GM19240 (cell line): ENCODE data around the gene ADGRA3.

Experiments
- DNase-seq: peaks from one replicate; pipeline ENCODE4 v3.0.0; 2011; ENCODE audit warnings: low spot score; ENCODE audit not compliant: insufficient read length

The ADGRA3 gene, protein sequence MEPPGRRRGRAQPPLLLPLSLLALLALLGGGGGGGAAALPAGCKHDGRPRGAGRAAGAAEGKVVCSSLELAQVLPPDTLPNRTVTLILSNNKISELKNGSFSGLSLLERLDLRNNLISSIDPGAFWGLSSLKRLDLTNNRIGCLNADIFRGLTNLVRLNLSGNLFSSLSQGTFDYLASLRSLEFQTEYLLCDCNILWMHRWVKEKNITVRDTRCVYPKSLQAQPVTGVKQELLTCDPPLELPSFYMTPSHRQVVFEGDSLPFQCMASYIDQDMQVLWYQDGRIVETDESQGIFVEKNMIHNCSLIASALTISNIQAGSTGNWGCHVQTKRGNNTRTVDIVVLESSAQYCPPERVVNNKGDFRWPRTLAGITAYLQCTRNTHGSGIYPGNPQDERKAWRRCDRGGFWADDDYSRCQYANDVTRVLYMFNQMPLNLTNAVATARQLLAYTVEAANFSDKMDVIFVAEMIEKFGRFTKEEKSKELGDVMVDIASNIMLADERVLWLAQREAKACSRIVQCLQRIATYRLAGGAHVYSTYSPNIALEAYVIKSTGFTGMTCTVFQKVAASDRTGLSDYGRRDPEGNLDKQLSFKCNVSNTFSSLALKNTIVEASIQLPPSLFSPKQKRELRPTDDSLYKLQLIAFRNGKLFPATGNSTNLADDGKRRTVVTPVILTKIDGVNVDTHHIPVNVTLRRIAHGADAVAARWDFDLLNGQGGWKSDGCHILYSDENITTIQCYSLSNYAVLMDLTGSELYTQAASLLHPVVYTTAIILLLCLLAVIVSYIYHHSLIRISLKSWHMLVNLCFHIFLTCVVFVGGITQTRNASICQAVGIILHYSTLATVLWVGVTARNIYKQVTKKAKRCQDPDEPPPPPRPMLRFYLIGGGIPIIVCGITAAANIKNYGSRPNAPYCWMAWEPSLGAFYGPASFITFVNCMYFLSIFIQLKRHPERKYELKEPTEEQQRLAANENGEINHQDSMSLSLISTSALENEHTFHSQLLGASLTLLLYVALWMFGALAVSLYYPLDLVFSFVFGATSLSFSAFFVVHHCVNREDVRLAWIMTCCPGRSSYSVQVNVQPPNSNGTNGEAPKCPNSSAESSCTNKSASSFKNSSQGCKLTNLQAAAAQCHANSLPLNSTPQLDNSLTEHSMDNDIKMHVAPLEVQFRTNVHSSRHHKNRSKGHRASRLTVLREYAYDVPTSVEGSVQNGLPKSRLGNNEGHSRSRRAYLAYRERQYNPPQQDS (N-terminal part only)

DNA sequence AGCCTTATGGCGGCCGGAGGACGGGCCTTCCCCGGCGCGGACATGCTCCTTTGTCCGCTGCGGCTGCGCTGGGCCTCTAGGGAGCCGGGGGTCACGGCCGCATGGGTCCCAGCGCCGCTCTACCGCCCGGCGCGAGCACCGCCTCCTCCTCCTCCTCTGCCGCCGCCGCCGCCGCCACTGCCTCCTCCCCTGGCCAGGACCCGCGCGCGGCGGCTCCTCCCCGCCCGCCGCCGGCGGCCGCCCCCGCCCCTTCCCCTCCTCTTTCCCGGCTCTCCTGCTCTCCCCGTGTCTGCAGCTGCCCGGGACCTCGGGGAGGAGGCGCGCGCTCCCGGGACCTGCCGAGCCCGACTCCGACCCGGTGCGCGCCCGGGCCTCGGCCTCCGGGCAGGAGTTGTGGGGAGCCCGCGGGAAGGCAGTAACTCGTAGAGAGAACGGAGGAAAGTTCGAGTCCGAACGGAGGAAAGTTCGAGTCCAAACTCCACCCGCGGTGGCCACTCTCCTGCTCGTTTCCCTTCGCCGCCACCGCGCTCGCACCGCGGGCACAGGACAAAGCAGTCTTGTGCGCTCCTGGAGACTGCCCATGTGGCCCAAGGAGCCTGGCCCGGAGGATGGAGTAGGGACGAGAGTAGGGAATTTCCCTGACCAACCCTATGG, at the start of gene ADGRA3:
TSS of gene ADGRA3 (minus strand) at position 179 of the 654 bp plus-strand sequence. CDS start 282 bp downstream, outside the sequence.
- DNase-seq, result no peak

DNA sequence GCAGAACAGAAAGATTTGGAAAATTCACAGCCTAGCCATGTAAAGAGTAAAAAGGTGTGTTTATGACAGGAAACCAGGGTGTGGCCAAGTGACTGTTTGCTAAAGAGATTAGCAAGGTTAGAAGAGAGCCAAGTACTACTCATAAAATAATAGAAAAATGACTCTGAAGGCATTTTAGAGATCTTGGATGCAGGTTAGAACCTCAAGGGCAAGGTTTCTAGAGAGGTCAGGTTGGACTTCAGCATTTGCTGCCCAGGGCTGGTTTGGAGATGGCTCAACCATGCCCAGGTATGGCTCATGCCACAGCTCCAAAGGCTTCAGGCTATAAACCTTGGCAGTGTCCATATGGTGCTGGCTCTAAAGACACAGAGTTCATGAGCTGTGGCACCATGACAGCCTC, 40.6 kb upstream of the ADGRA3 start:
- no peak for DNase-seq

DNA sequence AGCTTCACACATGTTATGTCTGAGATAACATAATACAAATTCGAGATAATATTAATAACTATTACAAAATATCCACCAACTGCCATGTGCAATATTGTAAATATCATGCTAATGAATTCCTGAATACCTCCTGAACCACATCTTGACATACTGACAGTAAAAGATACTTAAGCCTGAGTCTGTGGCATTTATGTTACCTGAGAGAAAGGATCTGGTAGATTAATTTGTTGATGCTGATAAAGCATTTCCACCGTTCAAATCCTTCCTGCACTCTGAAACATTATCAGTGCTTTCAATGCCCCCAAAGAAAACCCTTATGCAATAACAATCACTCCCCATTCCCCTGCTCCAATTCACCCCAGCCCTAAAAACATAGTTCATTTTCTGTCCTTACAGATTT, 38.8 kb upstream of the ADGRA3 start:
- no peak for DNase-seq

DNA sequence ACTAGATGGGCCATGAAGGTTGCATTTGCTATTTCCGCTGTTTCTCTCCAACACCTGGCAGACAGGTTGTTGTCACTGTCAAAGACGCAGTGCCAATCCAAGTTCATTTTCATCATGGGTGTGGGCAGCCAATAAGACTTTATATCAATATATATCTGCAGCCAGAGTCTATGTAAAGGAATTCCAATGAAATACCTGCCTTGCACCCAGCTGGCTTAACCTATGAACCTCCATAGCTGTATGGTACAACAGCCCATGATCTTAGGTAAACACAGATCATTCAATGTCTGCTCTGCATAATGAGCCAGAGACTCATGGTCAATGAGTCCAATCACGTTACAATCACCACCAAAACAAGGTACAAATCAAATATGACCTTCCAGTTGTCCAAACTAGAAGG, 37.7 kb upstream of the ADGRA3 start:
- DNase-seq, result no peak

DNA sequence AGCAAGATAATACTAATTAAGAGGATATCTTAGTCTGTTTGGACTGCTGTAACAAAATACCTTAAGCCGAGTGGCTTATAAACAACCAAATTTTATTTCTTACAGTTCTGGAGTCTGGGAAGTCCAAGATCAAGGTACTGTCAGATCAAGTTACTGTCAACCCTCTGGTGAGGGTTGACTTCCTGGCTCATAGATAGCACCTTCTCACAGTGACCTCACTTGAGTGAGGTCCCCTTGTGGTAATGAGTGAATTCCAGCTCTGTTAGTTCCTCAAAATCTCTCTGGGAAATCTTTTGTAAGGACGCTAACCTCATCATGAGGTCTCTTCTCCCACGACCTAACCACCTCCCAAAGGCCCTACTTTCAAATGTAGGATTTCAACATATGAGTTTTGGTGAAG, 36.9 kb upstream of the ADGRA3 start:
- no peak for DNase-seq

DNA sequence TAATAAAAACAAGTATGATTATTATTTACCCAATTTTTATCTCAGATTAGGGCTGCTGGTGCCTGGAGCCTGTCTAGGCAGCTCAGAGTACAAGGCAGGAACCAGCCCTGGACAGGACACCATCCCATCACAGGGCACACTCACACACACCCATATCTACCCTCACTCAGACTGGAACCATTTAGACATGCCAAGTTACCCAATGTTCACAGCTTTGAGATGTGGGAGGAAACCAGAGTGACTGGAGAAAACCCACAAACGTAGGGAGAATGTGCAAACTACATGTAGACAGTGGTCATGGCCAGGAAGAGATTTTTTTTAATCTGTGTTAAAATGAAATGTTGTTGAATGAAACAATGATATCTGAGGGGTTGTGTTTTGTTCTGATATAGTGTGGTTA, 35.7 kb upstream of the ADGRA3 start:
- no peak for DNase-seq

DNA sequence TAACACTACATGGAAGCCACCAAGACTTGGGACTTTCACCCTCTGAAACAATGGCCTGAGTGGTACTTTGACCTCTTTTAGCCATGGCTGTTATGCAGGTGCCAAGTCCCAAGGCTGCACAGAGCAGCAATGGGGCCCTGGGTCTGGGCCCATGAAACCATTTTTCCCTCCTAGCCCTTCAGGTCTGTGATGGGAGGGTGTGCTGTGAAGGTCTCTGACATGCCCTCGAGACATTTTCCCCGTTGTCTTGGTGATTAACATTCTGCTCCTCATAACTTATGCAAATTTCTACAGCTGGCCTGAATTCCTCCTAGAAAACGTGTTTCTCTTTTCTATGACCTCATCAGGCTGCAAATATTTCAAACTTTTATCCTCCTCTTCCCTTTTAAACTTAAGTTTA, 30.4 kb upstream of the ADGRA3 start:
- no peak for DNase-seq

DNA sequence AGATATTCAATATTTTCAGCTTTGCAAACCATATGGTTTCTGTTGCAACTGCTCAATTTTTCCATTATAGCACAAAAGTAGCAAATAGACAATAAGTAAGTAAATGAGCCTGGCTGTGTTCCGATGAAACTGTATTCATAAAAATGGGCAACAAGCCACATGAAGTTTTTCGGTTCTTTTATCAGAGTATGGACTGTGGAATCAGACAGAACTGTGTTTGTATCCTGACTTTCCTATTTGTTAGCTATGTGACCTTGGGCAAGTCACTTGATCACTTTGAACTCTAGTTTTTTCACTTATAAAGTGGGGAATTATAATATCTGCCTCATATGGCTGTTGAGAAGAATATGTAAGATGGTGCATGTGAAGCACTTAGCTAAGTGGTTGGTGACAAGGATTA, 23.4 kb upstream of the ADGRA3 start:
- DNase-seq, result no peak

DNA sequence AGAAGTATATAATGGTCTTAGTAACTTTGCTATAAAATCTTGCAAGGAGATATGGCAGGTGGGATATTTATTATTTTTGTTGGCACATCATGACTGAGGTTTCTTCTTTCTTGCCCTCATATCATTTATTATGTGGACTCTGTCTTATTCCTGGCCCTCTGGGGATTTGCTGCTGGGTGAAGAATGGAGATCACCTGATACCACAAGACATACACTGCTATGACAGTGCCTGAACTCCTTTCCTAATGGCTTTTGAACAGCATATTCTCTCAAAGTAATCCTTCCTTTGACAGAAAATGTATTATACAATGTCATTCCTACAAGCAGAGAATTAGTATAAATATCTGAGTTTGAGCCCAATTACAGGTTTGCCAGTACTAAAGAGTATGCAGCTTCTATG, 22.0 kb upstream of the ADGRA3 start:
- no peak for DNase-seq

DNA sequence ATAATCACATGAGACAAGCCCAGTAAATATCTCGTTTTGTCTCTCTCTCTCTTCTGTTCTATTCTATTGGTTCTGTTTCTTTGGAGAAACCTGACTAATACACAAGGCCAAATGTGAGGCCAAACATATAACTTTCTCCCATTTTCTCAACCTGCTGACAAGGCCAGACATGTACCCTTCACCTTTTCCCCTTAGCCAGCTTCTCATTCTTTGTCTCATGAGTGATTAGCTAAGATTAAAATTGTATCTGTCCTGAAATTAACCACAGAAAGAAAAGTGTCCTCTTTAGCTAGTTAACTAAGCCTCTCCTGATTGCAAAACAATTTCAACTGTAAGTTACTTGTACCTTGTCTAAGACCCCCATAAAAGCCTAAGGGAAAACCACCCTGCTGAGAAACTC, 18.5 kb upstream of the ADGRA3 start:
- no peak for DNase-seq

DNA sequence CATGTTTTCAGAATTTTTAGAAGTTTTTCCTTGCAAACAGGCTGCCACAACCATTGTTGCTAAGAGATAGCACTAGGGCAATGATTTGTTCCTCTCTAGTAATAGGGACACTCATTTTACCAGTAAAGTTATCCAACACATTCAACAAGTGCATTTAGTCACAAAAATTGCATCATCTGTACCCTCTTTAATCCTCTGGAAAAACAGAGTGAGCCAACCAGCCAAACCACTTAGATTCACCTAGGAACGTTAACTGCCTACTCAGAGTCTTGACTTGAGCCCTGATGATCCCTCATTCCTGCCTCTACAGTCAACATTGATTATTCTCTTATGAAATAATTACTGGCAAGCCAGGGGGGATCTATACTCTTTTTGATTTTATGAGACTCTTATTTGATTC, 17.0 kb upstream of the ADGRA3 start:
- DNase-seq, result no peak

DNA sequence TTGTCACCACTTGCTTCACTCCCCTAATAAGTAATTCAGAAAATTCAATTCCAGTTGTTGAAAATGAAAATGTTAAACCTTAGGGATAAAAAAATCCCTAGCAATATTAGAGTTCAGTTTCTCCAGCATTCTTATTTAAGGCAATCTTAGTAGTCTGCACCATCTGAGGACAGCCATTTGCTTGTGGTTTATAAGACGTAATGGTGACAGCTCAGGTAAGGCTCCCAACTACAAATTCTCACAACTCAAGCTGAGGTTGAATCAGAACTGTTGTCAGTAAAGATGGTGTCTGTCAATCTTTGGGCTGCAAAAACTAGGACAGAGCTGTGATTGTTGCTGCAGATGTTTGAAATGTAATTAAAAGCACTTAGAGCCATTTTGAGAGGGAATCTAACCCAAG, 16.3 kb upstream of the ADGRA3 start:
- no peak for DNase-seq

DNA sequence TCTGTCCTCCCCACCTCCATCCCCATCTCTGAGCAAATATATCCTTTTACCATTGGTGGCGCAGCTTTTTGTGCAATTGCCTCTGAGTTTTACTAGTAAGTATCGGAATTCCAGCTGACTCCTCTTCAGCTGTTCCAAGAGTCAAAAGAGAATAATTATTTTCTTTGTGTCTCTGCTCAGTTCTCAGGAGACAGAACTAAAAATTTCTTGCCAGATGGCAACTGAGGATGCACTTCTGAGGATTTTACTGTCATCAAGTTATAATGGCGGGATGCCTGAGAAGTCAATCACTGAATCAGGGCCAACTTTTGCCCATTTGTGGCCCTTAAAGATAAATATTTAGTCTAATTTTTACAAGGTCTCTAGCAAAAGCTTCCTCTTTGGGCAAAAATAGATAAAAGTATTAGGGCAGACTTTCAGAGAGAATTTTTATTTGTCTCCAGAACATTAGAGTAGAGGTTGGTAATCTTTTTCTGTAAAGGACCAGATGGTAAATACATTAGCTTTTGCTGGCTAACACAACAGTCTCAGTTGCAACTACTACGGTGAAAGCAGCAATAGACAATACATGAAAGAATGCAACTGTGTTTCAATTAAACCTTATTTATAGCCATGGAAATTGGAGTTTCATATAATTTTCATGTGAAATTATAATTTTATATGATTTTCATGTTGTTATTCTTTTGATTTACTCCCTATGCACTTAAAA, 15.6 kb upstream of the ADGRA3 start:
- DNase-seq, result no peak

DNA sequence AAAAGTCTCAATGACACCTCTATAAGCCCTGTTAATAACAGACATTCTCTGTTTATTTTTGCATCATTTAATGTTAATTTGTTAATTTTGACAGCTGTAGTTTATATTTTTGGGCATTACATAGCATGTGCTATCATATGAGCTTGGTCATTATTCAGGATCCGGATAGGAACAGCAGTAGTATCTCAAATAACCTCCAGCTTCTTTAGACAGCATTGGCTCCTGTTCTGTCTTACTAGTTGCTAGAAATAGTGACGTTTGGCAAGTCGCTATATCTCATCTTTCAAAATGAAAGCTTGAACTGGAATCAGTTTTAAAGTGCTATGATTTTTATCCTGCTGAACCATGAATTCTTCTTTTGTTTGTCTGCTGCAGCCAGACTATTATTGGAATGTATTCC, 9.0 kb upstream of the ADGRA3 start:
- no peak for DNase-seq

DNA sequence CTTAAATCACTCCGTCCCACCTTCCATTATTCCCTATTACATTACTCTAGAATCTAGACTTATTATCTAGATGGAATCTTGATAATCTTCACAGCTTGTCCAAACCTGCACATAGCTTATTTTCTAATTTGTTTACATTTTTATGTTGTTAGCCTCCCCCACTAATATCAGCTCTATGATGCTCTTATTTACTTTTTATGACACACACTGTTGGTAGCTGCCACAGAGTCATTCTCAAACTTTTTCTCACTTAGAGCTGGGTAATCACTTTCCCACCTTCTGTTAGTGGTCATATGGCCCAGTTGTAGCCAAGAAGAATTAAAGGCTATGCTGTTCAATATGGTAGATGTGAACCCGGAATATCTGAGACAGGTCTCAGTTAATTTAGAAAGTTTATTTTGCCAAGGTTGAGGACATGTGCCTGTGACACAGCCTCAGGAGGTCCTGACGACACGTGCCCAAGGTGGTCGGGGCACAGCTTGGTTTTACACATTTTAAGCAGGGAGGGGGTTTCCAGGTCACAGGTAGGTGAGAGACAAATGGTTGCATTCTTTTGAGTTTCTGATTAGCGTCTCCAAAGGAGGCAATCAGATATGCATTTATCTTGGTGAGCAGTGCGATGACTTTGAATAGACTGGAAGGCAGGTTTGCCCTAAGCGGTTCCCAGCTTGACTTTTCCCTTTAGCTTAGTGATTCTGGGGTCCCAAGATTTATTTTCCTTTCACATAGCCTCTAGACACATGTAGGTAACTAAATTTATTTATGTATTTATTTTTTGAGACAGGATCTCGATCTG, 7.0 kb upstream of the ADGRA3 start:
- DNase-seq, result no peak

DNA sequence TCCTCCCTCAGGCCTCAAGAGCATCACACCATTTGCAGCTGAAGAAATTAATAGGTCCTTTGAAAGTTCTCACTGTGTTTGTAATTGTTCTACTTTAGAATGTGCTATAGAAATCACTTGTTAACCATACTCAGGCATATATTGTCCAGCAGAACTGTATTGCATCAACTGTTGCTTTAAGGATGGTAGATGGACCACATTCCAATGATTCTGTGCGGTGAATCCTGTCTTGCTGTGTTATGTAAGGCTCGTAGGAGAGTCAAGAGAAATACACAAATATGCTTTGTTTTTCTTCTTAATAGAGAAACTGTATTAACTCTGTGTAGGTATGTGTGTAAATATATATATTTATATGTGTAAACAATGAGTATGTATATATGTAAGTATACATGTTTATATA, 6.3 kb upstream of the ADGRA3 start:
- no peak for DNase-seq

DNA sequence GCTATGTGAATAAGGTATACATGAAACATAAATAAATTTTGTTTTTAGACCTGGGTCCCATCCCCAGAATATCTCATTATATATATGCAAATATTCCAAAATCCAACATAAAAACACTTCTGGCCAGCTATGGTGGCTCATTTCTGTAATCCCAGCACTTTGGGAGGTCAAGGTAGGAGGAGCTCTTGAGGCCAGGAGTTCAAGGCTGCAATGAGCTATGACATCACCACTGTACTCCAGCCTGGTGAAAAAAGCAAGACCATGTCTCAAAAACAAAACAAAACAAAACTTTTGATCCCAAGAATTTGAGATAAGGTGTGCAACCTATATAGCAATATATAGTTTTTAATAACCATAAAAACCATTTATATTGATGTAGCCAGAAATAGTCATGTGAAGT, 5.4 kb upstream of the ADGRA3 start:
- DNase-seq, result no peak

DNA sequence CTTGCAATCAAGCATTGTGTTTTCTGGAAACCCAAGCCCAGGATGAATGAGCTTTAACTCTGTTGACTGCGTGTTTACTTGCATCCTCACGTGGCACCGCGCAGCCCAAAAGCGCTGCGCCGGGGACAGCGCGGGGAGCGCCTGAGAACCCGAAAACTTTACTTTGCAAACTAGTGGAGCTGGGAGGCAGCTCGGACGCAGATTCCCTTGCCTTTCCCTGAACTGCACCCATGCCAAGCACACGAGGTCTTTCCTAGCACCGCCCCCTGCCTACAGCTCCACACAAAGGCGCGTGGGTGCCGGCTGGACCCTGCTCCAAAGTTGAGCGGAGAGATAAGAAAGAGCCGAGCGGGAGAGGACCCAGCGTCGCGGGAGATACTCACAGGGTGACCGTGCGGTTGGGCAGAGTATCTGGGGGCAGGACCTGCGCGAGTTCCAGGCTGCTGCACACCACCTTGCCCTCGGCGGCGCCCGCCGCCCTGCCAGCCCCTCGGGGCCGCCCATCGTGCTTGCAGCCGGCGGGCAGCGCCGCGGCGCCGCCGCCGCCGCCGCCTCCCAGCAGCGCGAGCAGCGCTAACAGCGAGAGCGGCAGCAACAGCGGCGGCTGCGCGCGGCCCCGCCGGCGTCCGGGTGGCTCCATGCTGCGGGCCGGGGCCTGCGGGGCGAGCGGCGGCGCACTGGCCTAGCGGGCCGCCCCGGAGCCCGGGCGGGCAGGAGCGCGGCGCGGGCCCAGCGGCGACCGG, 550 bp downstream of the ADGRA3 start:
- DNase-seq, result no peak

DNA sequence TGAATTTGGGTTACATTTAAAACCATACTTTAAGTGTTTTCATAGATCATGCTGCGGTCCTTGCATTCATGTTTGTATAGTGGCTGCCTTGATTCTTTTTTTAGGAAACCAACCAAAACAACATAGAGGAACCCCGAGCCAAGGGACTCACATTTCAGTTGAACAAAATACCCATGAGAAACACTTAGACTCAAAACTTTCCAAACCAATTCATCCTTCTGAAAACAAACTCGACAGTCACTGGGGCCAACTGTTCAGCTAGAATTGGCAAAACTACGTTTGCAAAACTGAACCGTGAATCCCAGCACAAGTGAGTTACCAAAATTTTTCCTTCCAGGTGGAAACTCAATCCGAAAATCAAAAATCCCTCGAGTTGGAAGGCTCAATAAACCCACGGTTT, 1.4 kb downstream of the ADGRA3 start:
- no peak for DNase-seq
